HG03196 (cell line): ENCODE results near the gene KBTBD6.
"Not testable (repeated sequence)": the region's sequence is repeated elsewhere in the genome, so short reads cannot be mapped to it uniquely, and the experiment has no call there.

Experiments
- ATAC-seq: cut with Tn5 transposase; IDR thresholded peaks from one replicate; pipeline ENCODE4 v1.9.1; 2021; ENCODE audit not compliant: unreplicated experiment

Gene KBTBD6

DNA sequence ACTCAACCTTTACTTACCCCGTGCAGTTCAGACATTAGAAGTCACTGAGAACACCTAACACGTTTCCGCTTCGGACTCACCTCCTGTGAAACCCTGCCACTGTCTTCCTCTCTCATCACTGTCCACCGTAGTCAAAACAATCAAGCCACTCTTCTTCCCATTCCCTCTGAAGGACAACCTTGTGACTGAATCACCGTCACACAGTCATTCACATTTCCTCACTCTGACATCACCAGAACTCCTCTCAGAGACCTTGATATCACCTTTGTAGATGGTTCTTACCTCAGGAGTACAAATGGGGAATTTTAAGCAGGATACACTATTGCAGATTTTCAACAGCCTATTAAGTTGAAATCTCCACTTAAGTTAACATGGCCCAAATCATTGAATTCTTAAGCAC, 1.3 kb upstream of the KBTBD6 start:
- no peak for ATAC-seq

GRCh38 chr13:41131660-41132511, 716 bp downstream of the KBTBD6 start:
- peak; percentile 3 for ATAC-seq

GRCh38 chr13:41131189-41131588, 1.4 kb downstream of the KBTBD6 start:
- ATAC-seq: not testable (repeated sequence)

- no peak for ATAC-seq
These were observed 2.2 kb downstream of the KBTBD6 start for GRCh38 chr13:41130356-41130755.

GRCh38 chr13:41127701-41128100, 4.9 kb downstream of the KBTBD6 start:
- no peak for ATAC-seq

DNA sequence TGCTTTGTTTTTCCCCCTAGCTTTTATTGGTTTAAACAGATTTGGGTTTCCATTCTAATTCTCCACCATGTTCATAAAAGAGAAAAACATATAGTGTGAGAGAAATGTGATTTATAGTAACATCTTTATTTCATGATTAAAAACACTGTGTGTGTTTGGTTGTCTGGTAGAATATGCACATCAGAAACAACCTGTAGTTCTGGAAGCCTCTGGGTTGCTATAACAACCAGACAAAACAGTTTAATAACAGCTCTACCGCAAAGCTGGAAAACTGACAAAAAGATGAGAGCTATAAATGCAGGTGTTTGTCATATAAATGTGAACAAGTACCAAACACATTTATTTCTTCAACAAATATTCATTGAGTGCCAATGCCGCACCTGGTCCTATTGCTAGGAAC, 9.8 kb downstream of the KBTBD6 start:
- no peak for ATAC-seq

DNA sequence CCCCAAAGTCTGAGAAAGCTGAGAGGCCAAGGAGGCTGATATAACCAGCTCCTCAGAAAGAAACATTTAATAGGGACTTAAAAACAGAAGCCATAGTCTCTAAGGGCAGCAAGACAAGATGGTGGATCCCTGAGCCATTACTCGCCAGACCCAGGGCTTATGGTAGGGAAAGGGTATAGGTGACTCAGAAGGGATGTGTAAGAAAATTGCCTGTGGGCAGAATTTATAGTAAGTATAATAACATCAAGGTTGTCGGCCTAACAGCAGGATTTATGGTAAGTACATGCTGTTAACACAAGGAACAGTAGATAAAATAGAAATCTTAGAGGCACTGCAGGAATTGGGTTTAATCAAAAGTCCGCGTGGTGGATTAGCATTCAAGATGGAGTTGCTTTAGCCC, 14.7 kb downstream of the KBTBD6 start:
- ATAC-seq: no peak

- ATAC-seq: no peak
These were observed 21.1 kb downstream of the KBTBD6 start for GRCh38 chr13:41111454-41111853.

DNA sequence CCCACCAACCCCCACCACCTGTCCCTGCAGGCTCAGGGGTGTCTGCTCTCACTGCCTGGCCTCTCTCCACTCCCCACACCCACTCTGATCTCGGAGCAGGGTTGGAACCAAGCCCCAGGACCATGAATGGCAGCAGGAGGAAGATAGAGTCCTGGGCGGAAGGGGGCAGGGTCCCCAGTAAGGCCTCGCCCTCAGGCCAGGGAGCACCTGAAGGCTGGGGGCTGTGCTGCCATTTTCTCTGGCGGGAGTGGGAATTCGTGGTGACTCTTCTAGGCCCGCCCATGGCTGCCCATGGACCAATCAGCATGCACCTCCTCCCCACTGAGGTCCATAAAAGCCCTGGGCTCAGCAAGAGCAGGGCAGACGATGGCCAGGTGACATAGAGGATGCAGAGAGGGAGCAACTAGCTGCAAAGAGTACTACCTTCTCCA, 25.0 kb downstream of the KBTBD6 start:
- no peak for ATAC-seq

DNA sequence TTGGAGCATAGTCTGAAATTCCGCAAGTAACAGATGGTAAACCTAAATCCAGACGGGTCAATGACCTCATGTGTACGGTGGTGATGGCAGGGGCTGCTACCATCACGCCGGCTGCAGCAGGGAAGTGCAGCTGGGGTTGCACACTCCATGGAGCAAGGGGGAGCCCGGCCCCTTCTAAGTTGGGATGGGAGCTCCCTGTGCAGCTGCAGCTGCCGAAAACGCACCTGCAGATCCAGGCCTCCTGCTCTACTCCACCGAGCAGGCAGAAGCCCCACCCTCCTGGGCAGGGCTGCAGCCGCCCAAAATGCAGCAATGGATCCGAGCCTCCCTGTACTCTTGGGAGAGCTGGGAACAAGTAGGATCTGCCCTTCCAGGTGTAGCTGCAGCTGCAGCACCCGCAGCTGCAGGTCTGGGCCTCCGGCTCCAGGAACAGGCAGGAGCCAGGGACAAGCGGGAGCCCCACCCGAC, 25.5 kb downstream of the KBTBD6 start:
- no peak for ATAC-seq

DNA sequence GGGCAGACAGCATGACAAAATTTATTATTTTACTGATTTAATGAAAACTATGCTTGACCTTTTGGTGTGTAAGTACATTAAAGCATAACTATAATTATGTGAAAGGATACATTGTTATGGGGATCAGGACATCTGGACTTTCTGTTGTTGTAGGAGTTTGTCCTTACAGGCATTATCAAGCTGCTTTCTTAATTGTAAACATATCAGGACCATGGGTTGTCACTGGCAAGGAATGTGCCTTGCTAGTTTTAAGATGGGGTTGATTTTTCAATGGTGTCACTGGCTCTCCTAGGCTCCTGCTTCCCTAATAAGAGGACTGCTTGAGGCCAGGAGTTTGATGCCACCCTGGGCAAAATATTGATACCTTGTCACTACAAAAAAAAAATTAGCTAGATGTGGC, 32.6 kb downstream of the KBTBD6 start:
- ATAC-seq: no peak

DNA sequence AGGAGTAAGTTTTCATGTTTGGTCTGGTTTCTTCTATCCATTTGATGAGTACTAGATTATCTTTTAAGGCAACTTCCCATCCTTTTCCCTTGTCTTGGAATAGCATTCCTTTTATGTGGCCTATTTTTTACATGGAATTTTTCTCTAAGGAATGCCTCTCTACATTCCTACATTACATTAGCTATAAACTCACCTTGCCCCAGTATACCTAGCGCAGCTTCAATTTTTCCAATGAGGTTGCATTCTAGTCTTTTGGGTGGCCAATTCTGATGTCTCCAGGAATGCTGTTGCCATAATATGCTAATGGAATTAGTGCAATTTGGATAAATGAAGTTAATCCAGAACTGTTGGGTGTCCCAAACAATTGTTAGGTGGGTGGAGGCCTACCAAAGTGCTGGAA, 33.8 kb downstream of the KBTBD6 start:
- no peak for ATAC-seq

- not testable (repeated sequence) for ATAC-seq
These were observed 36.9 kb downstream of the KBTBD6 start for GRCh38 chr13:41095681-41096080.

DNA sequence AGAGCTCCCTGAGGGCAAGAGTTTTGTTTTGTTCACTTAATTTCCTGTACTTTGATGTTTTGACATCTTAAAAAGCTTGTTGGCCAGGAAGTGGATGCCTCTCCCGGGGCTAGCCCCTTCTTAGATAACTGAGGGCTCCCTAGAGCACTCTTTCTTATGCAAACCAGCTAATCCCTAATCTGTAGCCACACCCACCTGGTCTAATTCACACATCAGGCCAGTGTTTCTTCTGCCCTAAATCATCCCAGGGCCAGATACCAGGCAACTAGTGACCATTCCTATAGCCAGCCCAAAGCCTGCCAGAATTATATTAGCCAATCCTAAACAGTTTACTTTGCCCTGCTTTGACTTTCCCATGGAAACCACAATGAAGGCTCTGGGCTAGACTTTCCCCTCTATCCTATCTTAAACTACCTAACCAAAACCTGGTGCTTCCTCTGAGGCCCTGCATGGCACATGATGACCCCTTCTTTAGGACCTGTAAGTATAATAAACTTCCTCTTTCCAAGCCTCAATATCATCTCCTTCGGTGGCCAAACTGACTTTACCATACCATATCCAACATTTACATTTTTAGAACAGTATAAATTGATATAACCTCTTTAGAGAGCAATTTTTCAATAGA, 46.5 kb downstream of the KBTBD6 start:
- no peak for ATAC-seq

- no peak for ATAC-seq
These were observed 52.9 kb downstream of the KBTBD6 start for GRCh38 chr13:41079725-41080124.
